Testis (tissue), 2 donors: ENCODE measurements around the gene TRIM49B.
"Not testable (repeated sequence)": the region's sequence is repeated elsewhere in the genome, so short reads cannot be mapped to it uniquely, and the experiment has no call there.

ENCODE experiments used
- CTCF ChIP-seq, 3 experiments: fragments of 450-650 bp in 2 of 3; fragments of 200-600 bp in 1 of 3; sonication (generic) in 1 of 3; IDR thresholded peaks; one replicate each; pipeline ENCODE4 v1.5.1; 2016 to 2019; ENCODE audit warnings: antibody characterized with exemption in 3 of 3, mild to moderate bottlenecking in 2 of 3, moderate library complexity in 1 of 3
- POLR2A ChIP-seq: fragments of 450-650 bp; IDR thresholded peaks from one replicate; pipeline ENCODE4 v1.6.1; 2017; ENCODE audit warnings: antibody characterized with exemption, mild to moderate bottlenecking, moderate library complexity

GRCh38 chr11:49059012-49059411, 30.4 kb downstream of the TRIM49B start, which contains the start of gene TRIM64C:
- not testable (repeated sequence) for TF ChIP-seq CTCF (IDR thresholded peaks at IDR 0.05); POLR2A
